ENCODE data around the gene TNFRSF18. TPM values are rescaled to one million over a fixed set of nuclear protein-coding genes. Genes with fewer than 3 reads are reported as not detected.

Gene TNFRSF18
- total RNA-seq, 2 donors from 2014 or later: 0.95 to 1.7 TPM

DNA sequence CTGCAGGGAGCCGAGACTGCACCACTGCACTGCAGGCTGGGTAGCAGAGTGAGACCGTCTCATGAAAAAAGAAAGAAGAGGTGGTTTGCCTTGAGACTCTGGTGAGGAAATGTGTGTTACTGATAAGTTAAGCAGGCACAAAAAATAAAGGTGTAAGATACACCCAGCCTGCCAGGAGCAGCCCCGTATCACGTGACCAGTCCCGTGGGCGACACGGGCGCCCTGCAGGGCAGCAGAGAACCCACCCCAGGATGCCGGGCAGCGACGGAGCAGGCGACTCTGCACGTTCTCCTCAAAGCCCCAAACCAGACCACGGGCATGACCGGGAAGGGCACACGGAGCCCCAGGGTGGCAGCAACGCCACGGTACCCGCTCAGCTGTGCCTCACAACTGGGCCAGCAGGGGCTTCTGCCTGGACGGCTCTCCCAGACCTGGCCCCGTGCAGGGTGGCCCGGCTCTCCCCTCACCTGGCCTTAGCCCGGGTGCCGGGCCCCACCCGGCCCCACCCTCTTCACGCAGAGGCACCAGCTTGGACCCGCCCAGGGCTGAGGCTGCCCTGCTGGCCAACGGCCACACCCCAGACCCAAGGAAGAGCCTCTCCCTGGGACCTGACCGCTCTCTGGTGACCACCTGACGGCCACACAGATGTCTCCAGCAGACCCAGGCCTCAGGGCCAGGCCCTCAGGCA lies 15.6 kb upstream of the TNFRSF18 start:
- Histone ChIP-seq H3K27me3 (ENCODE audit: control insufficient read depth, insufficient read depth, low read length, poor library complexity, severe bottlenecking) (no peaks in the 10 kb centered on the region), H3K4me1 (ENCODE audit: control insufficient read depth, insufficient read depth, low read length) (no peaks in the 10 kb centered on the region), H3K9ac (ENCODE audit: extremely low read depth, low read length, poor library complexity, severe bottlenecking) (no peak overlapping the region), H3K36me3 (ENCODE audit: control insufficient read depth, insufficient read depth, low read length) (peaks cover 32% of the 10 kb centered on the region), H3K4me3 (ENCODE audit: low read length) (no peak overlapping the region), H3K9me3 (ENCODE audit: control insufficient read depth, low read length) (no peaks in the 10 kb centered on the region), H3K27ac (ENCODE audit: low read depth, low read length) (no peak overlapping the region)
- WGBS, 2 experiments (ENCODE audit: insufficient coverage in 1 of 2, insufficient read length in 1 of 2): 95 to 98% methylated on average over 18 to 30 of the region's 30 CpGs
- Mint-ChIP-seq H3K9me3 (no peaks in the 10 kb centered on the region), H3K27ac (no peak overlapping the region), H3K4me1 (no peaks in the 10 kb centered on the region), H3K4me3 (no peak overlapping the region), H3K36me3 (ENCODE audit: low read depth) (peaks cover 52% of the 10 kb centered on the region), H3K27me3 (ENCODE audit: insufficient read depth) (no peaks in the 10 kb centered on the region)
- no peak for DNase-seq
- TF ChIP-seq, protein P1, sequence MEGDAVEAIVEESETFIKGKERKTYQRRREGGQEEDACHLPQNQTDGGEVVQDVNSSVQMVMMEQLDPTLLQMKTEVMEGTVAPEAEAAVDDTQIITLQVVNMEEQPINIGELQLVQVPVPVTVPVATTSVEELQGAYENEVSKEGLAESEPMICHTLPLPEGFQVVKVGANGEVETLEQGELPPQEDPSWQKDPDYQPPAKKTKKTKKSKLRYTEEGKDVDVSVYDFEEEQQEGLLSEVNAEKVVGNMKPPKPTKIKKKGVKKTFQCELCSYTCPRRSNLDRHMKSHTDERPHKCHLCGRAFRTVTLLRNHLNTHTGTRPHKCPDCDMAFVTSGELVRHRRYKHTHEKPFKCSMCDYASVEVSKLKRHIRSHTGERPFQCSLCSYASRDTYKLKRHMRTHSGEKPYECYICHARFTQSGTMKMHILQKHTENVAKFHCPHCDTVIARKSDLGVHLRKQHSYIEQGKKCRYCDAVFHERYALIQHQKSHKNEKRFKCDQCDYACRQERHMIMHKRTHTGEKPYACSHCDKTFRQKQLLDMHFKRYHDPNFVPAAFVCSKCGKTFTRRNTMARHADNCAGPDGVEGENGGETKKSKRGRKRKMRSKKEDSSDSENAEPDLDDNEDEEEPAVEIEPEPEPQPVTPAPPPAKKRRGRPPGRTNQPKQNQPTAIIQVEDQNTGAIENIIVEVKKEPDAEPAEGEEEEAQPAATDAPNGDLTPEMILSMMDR (conservative IDR thresholded peaks at IDR 0.05): no peak

DNA sequence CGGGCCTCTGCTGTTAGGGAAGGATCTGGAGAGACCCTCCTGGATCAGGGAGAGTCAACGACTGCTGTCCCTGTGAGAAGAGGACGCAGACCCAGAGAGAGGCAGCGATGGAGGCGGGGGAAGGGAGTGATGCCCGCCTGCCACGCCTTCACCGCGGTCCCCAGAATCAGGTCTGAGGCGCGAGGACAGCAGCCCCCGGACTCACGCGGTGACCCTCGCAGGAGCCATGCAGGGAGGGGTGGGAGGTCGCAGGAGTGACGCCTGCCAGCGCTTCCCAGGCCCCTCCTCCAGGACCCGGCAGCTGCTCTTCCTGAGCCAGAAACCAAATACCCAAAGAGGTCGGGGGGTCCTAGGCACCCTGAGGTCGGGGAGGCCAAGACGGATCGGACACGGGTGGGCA lies 13.8 kb upstream of the TNFRSF18 start:
- Histone ChIP-seq H3K4me1 (ENCODE audit: control insufficient read depth, insufficient read depth, low read length) (no peaks in the 10 kb centered on the region), H3K27ac (ENCODE audit: low read depth, low read length) (no peak overlapping the region), H3K9ac (ENCODE audit: extremely low read depth, low read length, poor library complexity, severe bottlenecking) (no peak overlapping the region), H3K36me3 (ENCODE audit: control insufficient read depth, insufficient read depth, low read length) (peaks cover 38% of the 10 kb centered on the region), H3K4me3 (ENCODE audit: low read length) (no peak overlapping the region), H3K9me3 (ENCODE audit: control insufficient read depth, low read length) (no peaks in the 10 kb centered on the region), H3K27me3 (ENCODE audit: control insufficient read depth, insufficient read depth, low read length, poor library complexity, severe bottlenecking) (no peaks in the 10 kb centered on the region)
- Mint-ChIP-seq H3K27me3 (ENCODE audit: insufficient read depth) (no peaks in the 10 kb centered on the region), H3K9me3 (no peaks in the 10 kb centered on the region), H3K4me1 (no peaks in the 10 kb centered on the region), H3K4me3 (no peak overlapping the region), H3K27ac (no peak overlapping the region), H3K36me3 (ENCODE audit: low read depth) (peaks cover 44% of the 10 kb centered on the region)
- TF ChIP-seq, protein P1 (conservative IDR thresholded peaks at IDR 0.05): no peak
- 93 to 97% methylated on average over 15 to 24 of the region's 24 CpGs for WGBS, 2 experiments (ENCODE audit: insufficient coverage in 1 of 2, insufficient read length in 1 of 2)
- DNase-seq: no peak

DNA sequence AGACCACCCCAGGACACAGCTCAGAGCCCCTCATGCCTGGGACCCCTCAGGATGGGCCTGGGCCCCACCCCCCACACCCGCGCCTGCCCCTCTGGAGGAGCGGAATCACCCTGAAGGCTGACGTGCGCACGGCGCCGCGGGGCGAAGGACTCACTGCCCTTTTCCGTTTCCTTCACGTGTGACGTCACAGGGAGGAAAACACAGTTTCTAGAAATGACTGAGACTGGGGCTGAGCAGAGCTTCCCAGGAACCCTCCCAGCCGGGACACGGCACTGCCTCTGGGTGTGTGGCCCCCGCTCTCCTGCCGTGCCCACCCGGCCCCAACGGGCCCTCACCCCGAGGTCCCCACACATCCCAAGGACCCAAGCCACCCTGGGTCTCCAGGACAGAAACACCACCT lies 12.9 kb upstream of the TNFRSF18 start:
- Mint-ChIP-seq H3K4me3 (no peak overlapping the region), H3K4me1 (no peaks in the 10 kb centered on the region), H3K27ac (no peak overlapping the region), H3K9me3 (no peaks in the 10 kb centered on the region), H3K36me3 (ENCODE audit: low read depth) (peaks cover 38% of the 10 kb centered on the region), H3K27me3 (ENCODE audit: insufficient read depth) (no peaks in the 10 kb centered on the region)
- WGBS, 2 experiments (ENCODE audit: insufficient coverage in 1 of 2, insufficient read length in 1 of 2): 97% methylated on average over 17 to 20 of the region's 20 CpGs
- no peak overlapping the region for H3K4me3 ChIP-seq (ENCODE audit: low read length)
- no peaks in the 10 kb centered on the region for H3K27me3 ChIP-seq (ENCODE audit: control insufficient read depth, insufficient read depth, low read length, poor library complexity, severe bottlenecking)
- H3K27ac ChIP-seq (ENCODE audit: low read depth, low read length): no peak overlapping the region
- no peak overlapping the region for H3K9ac ChIP-seq (ENCODE audit: extremely low read depth, low read length, poor library complexity, severe bottlenecking)
- H3K4me1 ChIP-seq (ENCODE audit: control insufficient read depth, insufficient read depth, low read length): no peaks in the 10 kb centered on the region
- no peaks in the 10 kb centered on the region for H3K9me3 ChIP-seq (ENCODE audit: control insufficient read depth, low read length)
- DNase-seq: no peak
- H3K36me3 ChIP-seq (ENCODE audit: control insufficient read depth, insufficient read depth, low read length): peaks cover 32% of the 10 kb centered on the region
- TF ChIP-seq, protein P1 (conservative IDR thresholded peaks at IDR 0.05): no peak
